HepG2 (cell line): ENCODE measurements around the gene ERF. TPM values are rescaled to one million over a fixed set of nuclear protein-coding genes. Genes with fewer than 3 reads are reported as not detected.

Experiments
- DPF2 ChIP-seq: sonication (generic); formaldehyde crosslinking; IDR thresholded peaks from 2 replicates; pipeline ENCODE4 v1.4.0; 2020; ENCODE audit warnings: mild to moderate bottlenecking, low read depth, missing genetic modification reagents, borderline replicate concordance
- HMG20B ChIP-seq: conservative IDR thresholded peaks from 2 replicates; pipeline ENCODE4 v1.6.1; 2016; ENCODE audit warnings: missing genetic modification reagents, missing compliant biosample characterization
- HNRNPLL ChIP-seq: fragments of 200-400 bp; formaldehyde crosslinking; IDR thresholded peaks from 2 replicates; pipeline ENCODE4 v1.6.1; 2017; ENCODE audit warnings: mild to moderate bottlenecking, low read depth, low read length; ENCODE audit not compliant: poor library complexity, severe bottlenecking
- JDP2 ChIP-seq: sonication (generic); formaldehyde crosslinking; IDR thresholded peaks from 2 replicates; pipeline ENCODE4 v1.8.1; 2022; ENCODE audit warnings: missing genetic modification reagents, borderline replicate concordance
- MBD4 ChIP-seq: IDR thresholded peaks from 2 replicates; pipeline ENCODE4 v1.6.1; 2012; ENCODE audit warnings: low read length, inconsistent platforms, borderline replicate concordance
- MBNL3 ChIP-seq: fragments of 250-450 bp; sonication (Bioruptor Pico); conservative IDR thresholded peaks from 2 replicates; pipeline ENCODE4 v1.8.0; 2022; ENCODE audit warnings: mild to moderate bottlenecking, inconsistent platforms
- MTA1 ChIP-seq: sonication (generic); formaldehyde crosslinking; IDR thresholded peaks from 2 replicates; pipeline ENCODE4 v1.4.0; 2020; ENCODE audit warnings: missing genetic modification reagents, mild to moderate bottlenecking, borderline replicate concordance
- NCOA1 ChIP-seq: sonication (generic); formaldehyde crosslinking; IDR thresholded peaks from 2 replicates; pipeline ENCODE4 v1.9.0; 2021; ENCODE audit warnings: missing genetic modification reagents
- NFYC ChIP-seq: IDR thresholded peaks from 2 replicates; pipeline ENCODE4 v1.6.1; 2016; ENCODE audit warnings: missing genetic modification reagents, missing compliant biosample characterization
- PAF1 ChIP-seq: IDR thresholded peaks from 2 replicates; pipeline ENCODE4 v1.6.1; 2016; ENCODE audit warnings: missing genetic modification reagents, missing compliant biosample characterization
- RERE ChIP-seq: IDR thresholded peaks from 2 replicates; pipeline ENCODE4 v1.6.1; 2016; ENCODE audit warnings: low read depth, missing genetic modification reagents, missing compliant biosample characterization
- RNF2 ChIP-seq: fragments of 450-650 bp; conservative IDR thresholded peaks from 2 replicates; pipeline ENCODE4 v1.6.1; 2016; ENCODE audit warnings: low read depth
- RXRA ChIP-seq: sonication (generic); formaldehyde crosslinking; IDR thresholded peaks from 2 replicates; pipeline ENCODE4 v1.5.1; 2020; ENCODE audit warnings: missing genetic modification reagents
- TRAFD1 ChIP-seq: sonication (generic); formaldehyde crosslinking; IDR thresholded peaks from 2 replicates; pipeline ENCODE4 v1.5.1; 2020; ENCODE audit warnings: missing genetic modification reagents, mild to moderate bottlenecking, borderline replicate concordance
- ZNF441 ChIP-seq: sonication (generic); formaldehyde crosslinking; IDR thresholded peaks from 2 replicates; pipeline ENCODE4 v1.7.0; 2021; ENCODE audit warnings: missing genetic modification reagents, borderline replicate concordance
- ZNF460 ChIP-seq: sonication (generic); formaldehyde crosslinking; IDR thresholded peaks from 2 replicates; pipeline ENCODE4 v1.5.1; 2020; ENCODE audit warnings: missing genetic modification reagents, mild to moderate bottlenecking, borderline replicate concordance
- ZNF558 ChIP-seq: sonication (generic); formaldehyde crosslinking; IDR thresholded peaks from 2 replicates; pipeline ENCODE4 v1.9.0; 2022; ENCODE audit warnings: mild to moderate bottlenecking, missing genetic modification reagents, borderline replicate concordance
- ZNF589 ChIP-seq: sonication (generic); formaldehyde crosslinking; conservative IDR thresholded peaks from 2 replicates; pipeline ENCODE4 v1.8.0; 2022; ENCODE audit warnings: mild to moderate bottlenecking, moderate library complexity, missing genetic modification reagents
- ZNF605 ChIP-seq: sonication (generic); formaldehyde crosslinking; IDR thresholded peaks from 2 replicates; pipeline ENCODE4 v1.8.0; 2022; ENCODE audit warnings: mild to moderate bottlenecking, missing genetic modification reagents
- ZNF740 ChIP-seq: sonication (generic); formaldehyde crosslinking; IDR thresholded peaks from 2 replicates; pipeline ENCODE4 v1.4.0; 2020; ENCODE audit warnings: missing genetic modification reagents
- ZNF761 ChIP-seq: sonication (generic); formaldehyde crosslinking; conservative IDR thresholded peaks from 2 replicates; pipeline ENCODE4 v1.4.0; 2020; ENCODE audit warnings: mild to moderate bottlenecking, missing genetic modification reagents
- ZNF782 ChIP-seq: sonication (generic); formaldehyde crosslinking; IDR thresholded peaks from 2 replicates; pipeline ENCODE4 v1.4.0; 2020; ENCODE audit warnings: missing genetic modification reagents, mild to moderate bottlenecking, borderline replicate concordance
- ZNF878 ChIP-seq: sonication (generic); formaldehyde crosslinking; IDR thresholded peaks from 2 replicates; pipeline ENCODE4 v1.8.1; 2023; ENCODE audit warnings: mild to moderate bottlenecking, missing genetic modification reagents, moderate library complexity
- ZSCAN9 ChIP-seq: IDR thresholded peaks from 2 replicates; pipeline ENCODE4 v1.6.1; 2016; ENCODE audit warnings: borderline replicate concordance
- polyA plus RNA-seq, 8 experiments: library from polyadenylated mRNA; depleted of rRNA in 3 of 8; stranded (reverse) in 7 of 8; unstranded in 1 of 8; fragments of >200 nt; fragmentation: Illumina TruSeq in 4 of 8; extraction: Trizol in 4 of 8; gene quantifications; 2 replicates each; pipeline versions ENCODE4 v1.2.1 to v1.2.3, GENCODE V29; 2011 to 2016; ENCODE audit warnings: low read depth in 4 of 8, missing spikeins in 1 of 8, mixed read lengths in 1 of 8; ENCODE audit not compliant: insufficient read depth in 1 of 8
- total RNA-seq, 5 experiments: library from RNA; depleted of rRNA; stranded (reverse); fragments of >200 nt; fragmentation: Illumina TruSeq; extraction: Trizol; gene quantifications; 2 replicates each; pipeline ENCODE4 v1.2.3, GENCODE V29; 2016; ENCODE audit warnings: low read depth in 1 of 5

ERF gene
- total and polyA plus RNA-seq, 2 of the 13 experiments (the other 11 are each of a cell fraction or from before 2014, with no cell fraction given) = 67.1 to 69.9 TPM

GRCh38 chr19:42268142-42268703 is 13.3 kb upstream of the ERF start (continued):
- TF ChIP-seq ZNF740 (no peak), NCOA1 (CRISPR knock-in tag) (no peak; the same call in 1 of the 2 replicates), HNRNPLL (peak; percentile 22), TRAFD1 (no peak), MBNL3 (CRISPR knock-in tag) (no peak), MBD4 (no peak), ZNF460 (CRISPR knock-in tag) (no peak), RXRA (peak; percentile 69; the same call in 1 of the 2 replicates), NFYC (CRISPR knock-in tag) (peak; percentile 57), JDP2 (CRISPR knock-in tag) (no peak), HMG20B (0 out of 2 replicates have a peak, but pooled peaks have one; percentile 26), RERE (CRISPR knock-in tag) (no peak), RNF2 (peak; percentile 78), MTA1 (CRISPR knock-in tag) (no peak), PAF1 (CRISPR knock-in tag) (no peak), ZNF605 (CRISPR knock-in tag) (no peak), DPF2 (CRISPR knock-in tag) (no peak), ZNF761 (CRISPR knock-in tag) (no peak), ZNF782 (no peak), ZSCAN9 (CRISPR knock-in tag) (no peak; the same call in 1 of the 2 replicates), ZNF878 (0 out of 2 replicates have a peak, but pooled peaks have one; percentile 50), ZNF441 (no peak; the same call in 1 of the 2 replicates), ZNF589 (CRISPR knock-in tag) (no peak), ZNF558 (CRISPR knock-in tag) (no peak)
